Stimulated activated CD8-positive, alpha-beta memory T cell treated with anti-CD3 and anti-CD28 coated beads, Interleukin-4, amount 100 ng/mL, for 48 hours (primary cell): ENCODE data around the gene ATXN2L.
"Not testable (repeated sequence)": the region's sequence is repeated elsewhere in the genome, so short reads cannot be mapped to it uniquely, and the experiment has no call there.

Source experiments
- DNase-seq: peaks from one replicate; pipeline ENCODE4 v3.0.0-alpha.2; 2020

Gene ATXN2L

GRCh38 chr16:28873543-28874201 lies 50.9 kb downstream of the ATXN2L start:
- peak; percentile 78 for DNase-seq

- no peak for DNase-seq
These were observed 51.6 kb downstream of the ATXN2L start for GRCh38 chr16:28874406-28874805.

- DNase-seq: no peak
These were observed 52.6 kb downstream of the ATXN2L start for GRCh38 chr16:28875134-28876018.

GRCh38 chr16:28876019-28876659 lies 53.3 kb downstream of the ATXN2L start:
- no peak for DNase-seq

GRCh38 chr16:28876973-28877654 lies 54.3 kb downstream of the ATXN2L start:
- no peak for DNase-seq

- no peak for DNase-seq
These were observed 54.8 kb downstream of the ATXN2L start for GRCh38 chr16:28877655-28878000.

- DNase-seq: no peak
These were observed 55.5 kb downstream of the ATXN2L start, which contains the start of gene ATP2A1 for GRCh38 chr16:28878083-28878926. TSS of gene ATP2A1 (plus strand) at chr16:28878488. CDS start at chr16:28878672, 184 bp downstream.

GRCh38 chr16:28879261-28879840 lies 56.6 kb downstream of the ATXN2L start:
- peak; percentile 37 for DNase-seq

- DNase-seq: peak; percentile 94
These were observed 57.2 kb downstream of the ATXN2L start for GRCh38 chr16:28879841-28880588.

GRCh38 chr16:28880589-28880915 lies 57.8 kb downstream of the ATXN2L start:
- DNase-seq: no peak

GRCh38 chr16:28880955-28881354 lies 58.2 kb downstream of the ATXN2L start:
- no peak for DNase-seq

GRCh38 chr16:28881565-28881964 lies 58.8 kb downstream of the ATXN2L start:
- DNase-seq: not testable (repeated sequence)

- DNase-seq: no peak
These were observed 59.9 kb downstream of the ATXN2L start for GRCh38 chr16:28882551-28883160.

GRCh38 chr16:28883221-28883996 lies 60.6 kb downstream of the ATXN2L start:
- no peak for DNase-seq

GRCh38 chr16:28884045-28884444 lies 61.2 kb downstream of the ATXN2L start:
- DNase-seq: no peak
